H1 (cell line): Measurements from ENCODE around the gene GRPR. TPM values are rescaled to one million over a fixed set of nuclear protein-coding genes. Genes with fewer than 3 reads are reported as not detected.

Experiments used
- CTCF ChIA-PET: fragments of 300-600 bp; sonication (Branson Sonifier 250); formaldehyde crosslinking; loops from one replicate; lab custom pipeline; 2021; ENCODE audit not compliant: partially characterized antibody; lab: Charles Lee
- POLR2A ChIA-PET: fragments of 300-600 bp; sonication (Branson Sonifier 250); formaldehyde crosslinking; loops from one replicate; lab custom pipeline; 2021; ENCODE audit warnings: inconsistent platforms; ENCODE audit not compliant: partially characterized antibody; lab: Charles Lee
- DNase-seq, 2 experiments: peaks; one replicate each; pipeline versions ENCODE4 v3.0.0 to v3.0.0-alpha.2; 2010 to 2022; ENCODE audit warnings: low spot score in 2 of 2, low read depth in 1 of 2, mixed read lengths in 1 of 2
- FAIRE-seq: peaks from 2 replicates; lab custom pipeline; 2011; peaks lifted over from hg19 to GRCh38; lab: Jason Lieb, UNC
- H2AFZ ChIP-seq: 2 replicates; pipeline ENCODE4 v1.8.1; 2012; ENCODE audit warnings: low read length, inconsistent platforms
- H2AK5ac ChIP-seq: 2 replicates; pipeline ENCODE4 v1.6.1; 2013; ENCODE audit warnings: low read depth, low read length
- H2BK120ac ChIP-seq: replicated peaks from 2 replicates; pipeline ENCODE3; 2013; ENCODE audit warnings: low read depth, low read length, inconsistent platforms
- H2BK12ac ChIP-seq: 2 replicates; pipeline ENCODE4 v1.6.1; 2013; ENCODE audit warnings: low read depth, low read length
- H2BK15ac ChIP-seq: 2 replicates; pipeline ENCODE4 v1.6.1; 2013; ENCODE audit warnings: low read length
- H2BK20ac ChIP-seq: 2 replicates; pipeline ENCODE4 v1.6.1; 2013; ENCODE audit warnings: low read length
- H2BK5ac ChIP-seq: 2 replicates; pipeline ENCODE4 v1.6.1; 2013; ENCODE audit warnings: low read depth, low read length
- H3K14ac ChIP-seq: 2 replicates; pipeline ENCODE4 v1.6.1; 2013; ENCODE audit warnings: inconsistent platforms; ENCODE audit not compliant: insufficient read length
- H3K18ac ChIP-seq: 2 replicates; pipeline ENCODE4 v1.6.1; 2013; ENCODE audit warnings: low read length; ENCODE audit errors: extremely low read depth
- H3K23ac ChIP-seq: 2 replicates; pipeline ENCODE4 v1.6.1; 2013; ENCODE audit warnings: inconsistent platforms; ENCODE audit not compliant: insufficient read length
- H3K23me2 ChIP-seq: 2 replicates; pipeline ENCODE4 v1.6.1; 2013; ENCODE audit warnings: low read depth, low read length
- H3K27ac ChIP-seq: 2 replicates; pipeline ENCODE4 v1.6.1; 2011; ENCODE audit warnings: low read depth, low read length, inconsistent platforms
- H3K27me3 ChIP-seq, 4 experiments: replicated peaks in 1 of 4; 1 replicate in 1 of 4; 2 replicates in 3 of 4; pipeline versions ENCODE4 v1.6.1 to v1.8.1; 2011 to 2013; ENCODE audit warnings: low read length in 3 of 4, mild to moderate bottlenecking in 3 of 4, inconsistent platforms in 2 of 4, mixed read lengths in 2 of 4, moderate library complexity in 1 of 4; ENCODE audit not compliant: control insufficient read depth in 3 of 4, insufficient read depth in 3 of 4; ENCODE audit errors: extremely low read depth in 1 of 4
- H3K36me3 ChIP-seq, 4 experiments: 2 replicates each; pipeline versions ENCODE4 v1.6.1 to v1.8.1; 2011 to 2013; ENCODE audit warnings: mild to moderate bottlenecking in 4 of 4, low read length in 3 of 4, moderate library complexity in 2 of 4, control low read depth in 1 of 4, inconsistent platforms in 1 of 4; ENCODE audit not compliant: insufficient read depth in 4 of 4, control insufficient read depth in 2 of 4
- H3K4ac ChIP-seq: replicated peaks from 2 replicates; pipeline ENCODE3; 2013; ENCODE audit warnings: low read length, low read depth, mixed read lengths, inconsistent platforms; ENCODE audit not compliant: insufficient read length
- H3K4me1 ChIP-seq, 4 experiments: replicated peaks in 1 of 4; 1 replicate in 1 of 4; 2 replicates in 3 of 4; pipeline versions ENCODE4 v1.6.1 to v1.8.1; 2011 to 2013; ENCODE audit warnings: low read length in 3 of 4, inconsistent platforms in 2 of 4, mixed read lengths in 1 of 4; ENCODE audit not compliant: insufficient read depth in 4 of 4, control insufficient read depth in 3 of 4
- H3K4me2 ChIP-seq, 2 experiments: 2 replicates each; pipeline versions ENCODE4 v1.6.1 to v1.8.1; 2011 to 2013; ENCODE audit warnings: low read depth in 2 of 2, low read length in 2 of 2, control low read depth in 1 of 2, inconsistent platforms in 1 of 2, mild to moderate bottlenecking in 1 of 2; ENCODE audit not compliant: insufficient read depth in 1 of 2
- H3K4me3 ChIP-seq, 4 experiments: fragments of 200-600, 300-600 bp in 1 of 4; sonication (generic), shearing (Covaris generic), sonication (Bioruptor Twin) in 1 of 4; 2 replicates each; pipeline versions ENCODE4 v1.5.1 to v1.8.1; 2011 to 2016; ENCODE audit warnings: low read length in 4 of 4, low read depth in 3 of 4, control low read depth in 2 of 4, inconsistent platforms in 2 of 4, mild to moderate bottlenecking in 2 of 4, mixed read lengths in 1 of 4, moderate library complexity in 1 of 4; ENCODE audit not compliant: insufficient read depth in 2 of 4; ENCODE audit errors: extremely low read depth in 1 of 4
- H3K56ac ChIP-seq: replicated peaks from 2 replicates; pipeline ENCODE3; 2013; ENCODE audit warnings: low read depth, mild to moderate bottlenecking, mixed read lengths, low read length, inconsistent platforms; ENCODE audit not compliant: insufficient read length
- H3K79me1 ChIP-seq: 2 replicates; pipeline ENCODE4 v1.6.1; 2013; ENCODE audit warnings: low read depth, low read length, control low read depth
- H3K79me2 ChIP-seq, 2 experiments: 2 replicates each; pipeline versions ENCODE4 v1.6.1 to v1.8.1; 2012 to 2013; ENCODE audit warnings: low read length in 2 of 2, mild to moderate bottlenecking in 2 of 2, inconsistent platforms in 1 of 2; ENCODE audit not compliant: insufficient read depth in 2 of 2, control insufficient read depth in 1 of 2
- H3K9ac ChIP-seq, 4 experiments: replicated peaks in 1 of 4; 1 replicate in 1 of 4; 2 replicates in 3 of 4; pipeline versions ENCODE4 v1.6.1 to v1.8.1; 2011 to 2013; ENCODE audit warnings: low read depth in 3 of 4, low read length in 3 of 4, control low read depth in 2 of 4, mild to moderate bottlenecking in 2 of 4, moderate library complexity in 2 of 4, inconsistent platforms in 1 of 4; ENCODE audit errors: extremely low read depth in 1 of 4
- H3K9me3 ChIP-seq, 2 experiments: 2 replicates each; pipeline versions ENCODE4 v1.6.1 to v1.8.1; 2012 to 2013; ENCODE audit warnings: mild to moderate bottlenecking in 2 of 2, moderate library complexity in 2 of 2, control low read depth in 1 of 2, inconsistent platforms in 1 of 2, low read depth in 1 of 2, low read length in 1 of 2, mixed read lengths in 1 of 2; ENCODE audit not compliant: insufficient read depth in 2 of 2
- H4K20me1 ChIP-seq, 2 experiments: replicated peaks in 1 of 2; 2 replicates each; pipeline versions ENCODE3 to v1.8.1; 2011 to 2013; ENCODE audit warnings: inconsistent platforms in 2 of 2, low read length in 2 of 2, mild to moderate bottlenecking in 1 of 2; ENCODE audit not compliant: insufficient read depth in 2 of 2, control insufficient read depth in 1 of 2
- H4K5ac ChIP-seq: 2 replicates; pipeline ENCODE4 v1.6.1; 2013; ENCODE audit warnings: low read length, low read depth, mixed read lengths, inconsistent platforms; ENCODE audit not compliant: insufficient read length
- H4K8ac ChIP-seq: 2 replicates; pipeline ENCODE4 v1.8.0; 2013; ENCODE audit warnings: mild to moderate bottlenecking, moderate library complexity, low read length, inconsistent platforms; ENCODE audit not compliant: insufficient read depth; ENCODE audit errors: extremely low read depth
- H4K91ac ChIP-seq: replicated peaks from 2 replicates; pipeline ENCODE3; 2013; ENCODE audit warnings: low read length, mixed read lengths, inconsistent platforms; ENCODE audit not compliant: insufficient read length
- WGBS, 2 experiments: shearing (Covaris generic) in 1 of 2; methylation state at CpG; one replicate each; pipeline versions ENCODE4 v1.1.6 to v1.1.7; 2013 to 2015; ENCODE audit warnings: low lambda C conversion rate in 2 of 2, mixed read lengths in 2 of 2, inconsistent platforms in 1 of 2, low coverage in 1 of 2, missing lambda C conversion rate in 1 of 2; ENCODE audit not compliant: insufficient replicate concordance in 2 of 2, insufficient coverage in 1 of 2, insufficient read length in 1 of 2; ENCODE audit errors: extremely low coverage in 1 of 2, missing lambda C conversion rate in 1 of 2; 5-methylcytosine and 5-hydroxymethylcytosine counted together
- polyA plus RNA-seq, 7 experiments: library from polyadenylated mRNA; depleted of rRNA in 3 of 7; stranded (reverse) in 5 of 7; unstranded in 2 of 7; fragments of >200 nt in 5 of 7; fragments of 200-250 nt in 2 of 7; gene quantifications; 1 replicate in 5 of 7; 2 replicates in 1 of 7; 4 replicates in 1 of 7; pipeline versions ENCODE4 v1.2.1 to v1.2.3, GENCODE V29; 2011 to 2013; ENCODE audit warnings: missing spikeins in 2 of 7, mixed read lengths in 2 of 7
- total RNA-seq: library from RNA; stranded (reverse); fragmentation: NEBNext Ultra II Directional; extraction: Animal tissue kit (Norgen Biotek cat#: 25700); gene quantifications from 2 replicates; pipeline ENCODE4 v1.2.1, GENCODE V29; 2021

GRPR gene
- total and polyA plus RNA-seq, 2 of the 8 experiments (the other 6 are each of a cell fraction or from before 2014, with no cell fraction given), result 18.6 to 78.4 TPM

DNA sequence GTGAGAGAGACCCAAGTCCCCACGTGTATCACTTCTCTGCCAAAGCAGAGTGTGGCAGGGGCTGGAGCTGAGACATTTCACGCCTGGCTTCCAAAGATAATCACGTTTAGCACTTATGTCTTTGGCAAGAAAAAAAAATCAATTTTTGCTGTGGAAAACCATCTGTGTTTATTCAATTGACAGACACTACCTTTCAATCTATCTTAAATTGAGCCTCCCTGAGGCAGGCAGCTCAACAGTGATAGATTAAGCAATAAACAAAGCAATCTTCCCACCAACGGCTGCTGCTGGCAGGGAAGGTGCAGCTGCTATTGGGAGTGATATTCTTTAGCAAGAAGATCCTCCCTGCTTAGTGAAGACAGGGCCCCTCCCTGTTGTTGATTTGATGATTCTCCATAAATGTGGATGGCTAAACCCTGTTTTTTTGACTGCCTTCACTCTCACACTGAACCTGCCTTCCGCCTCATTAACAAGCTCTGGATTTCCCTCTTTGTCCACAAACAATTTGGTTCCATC, 32.3 kb downstream of the GRPR start:
- Histone ChIP-seq H3K23me2 (no peaks in the 10 kb centered on the region), H3K4me3 (no peak overlapping the region), H2BK15ac (no peak overlapping the region), H3K14ac (no peak overlapping the region), H3K79me2 (no peaks in the 10 kb centered on the region; a peak in 1 of 4 replicates), H3K27me3 (no peaks in the 10 kb centered on the region), H2BK120ac (no peak overlapping the region), H3K56ac (no peak overlapping the region), H3K18ac (no peak overlapping the region), H2AK5ac (no peak overlapping the region), H3K9ac (no peak overlapping the region), H2BK5ac (no peak overlapping the region), H4K91ac (no peak overlapping the region), H3K27ac (no peak overlapping the region), H4K20me1 (no peaks in the 10 kb centered on the region), H3K79me1 (no peaks in the 10 kb centered on the region; the same call in 1 of the 2 replicates), H2AFZ (no peak overlapping the region), H3K4me1 (no peaks in the 10 kb centered on the region; a peak in 1 of 7 replicates), H3K4me2 (no peak overlapping the region), H3K23ac (no peak overlapping the region), H3K36me3 (peaks cover 5 to 97% (median 27%) of the 10 kb centered on the region in 4 experiments; a peak in 7 of 8 replicates), H3K4ac (no peak overlapping the region), H4K8ac (no peak overlapping the region), H3K9me3 (no peaks in the 10 kb centered on the region), H2BK12ac (no peak overlapping the region), H4K5ac (no peak overlapping the region), H2BK20ac (no peak overlapping the region)
- 87% methylated on average over 5 of the region's 5 CpGs; no CpG with 5 or more reads in 1 of the 2 experiments for WGBS, 2 experiments
- DNase-seq (no peak), FAIRE-seq (no peak)
- CTCF ChIA-PET, result interaction anchor here (0.6 to 1.1 kb wide), 4 partner anchors 18 to 65 kb away, joined by 3 to 6 read pairs (median 3); no protein-coding TSS in a partner anchor
- POLR2A ChIA-PET, result interaction anchor here (1.3 kb wide), 1 partner anchor 29 kb away, joined by 3 read pairs; no protein-coding TSS in a partner anchor
